ENCODE data around the gene PDXP.

PDXP gene

DNA sequence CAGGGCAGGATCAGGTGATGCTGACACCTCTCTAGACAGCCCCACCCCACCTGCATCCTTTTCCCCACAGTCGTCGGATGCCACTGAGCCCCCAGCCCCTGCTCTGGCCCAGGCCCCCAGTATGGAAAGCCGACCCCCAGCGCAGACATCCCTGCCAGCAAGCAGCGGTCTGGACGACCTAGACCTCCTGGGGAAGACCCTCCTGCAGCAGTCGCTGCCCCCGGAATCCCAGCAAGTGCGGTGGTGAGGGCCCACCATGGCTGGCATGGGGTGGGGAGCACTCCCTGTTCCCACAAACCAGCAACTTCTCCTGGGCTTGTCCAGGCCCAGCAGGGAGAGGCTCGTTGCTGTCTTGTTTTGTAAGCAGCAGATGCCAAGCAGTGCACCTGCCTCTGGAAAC is 28.6 kb upstream of the PDXP start:
- no peak for DNase-seq (ENCODE audit: low spot score)

DNA sequence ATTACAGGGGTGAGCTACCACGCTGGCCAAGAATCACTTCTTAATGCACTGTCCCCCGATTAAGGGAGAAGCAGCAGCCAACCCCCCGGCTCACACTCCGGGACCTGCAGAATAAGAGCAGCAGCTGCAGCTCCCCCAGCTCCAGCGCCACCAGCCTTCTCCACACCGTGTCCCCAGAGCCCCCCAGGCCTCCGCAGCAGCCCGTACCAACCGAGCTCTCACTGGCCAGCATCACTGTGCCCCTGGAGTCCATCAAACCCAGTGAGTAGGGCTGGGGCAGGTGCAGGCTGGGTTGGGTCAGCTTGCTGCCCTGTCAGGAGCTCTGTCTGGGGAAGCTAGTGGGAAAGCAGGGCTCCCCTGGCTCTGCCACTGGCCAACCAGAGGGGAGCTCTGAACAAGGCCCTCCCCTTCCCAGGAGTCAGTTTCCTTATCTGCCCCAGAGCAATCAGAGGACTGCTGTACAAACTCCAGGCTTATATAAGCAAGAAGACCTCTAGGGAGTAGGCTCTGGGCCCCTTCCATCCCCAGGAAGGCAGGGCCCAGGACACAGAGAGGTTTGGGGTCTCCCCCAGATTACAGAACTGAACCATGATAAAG is 27.6 kb upstream of the PDXP start:
- DNase-seq (ENCODE audit: low spot score): no peak

DNA sequence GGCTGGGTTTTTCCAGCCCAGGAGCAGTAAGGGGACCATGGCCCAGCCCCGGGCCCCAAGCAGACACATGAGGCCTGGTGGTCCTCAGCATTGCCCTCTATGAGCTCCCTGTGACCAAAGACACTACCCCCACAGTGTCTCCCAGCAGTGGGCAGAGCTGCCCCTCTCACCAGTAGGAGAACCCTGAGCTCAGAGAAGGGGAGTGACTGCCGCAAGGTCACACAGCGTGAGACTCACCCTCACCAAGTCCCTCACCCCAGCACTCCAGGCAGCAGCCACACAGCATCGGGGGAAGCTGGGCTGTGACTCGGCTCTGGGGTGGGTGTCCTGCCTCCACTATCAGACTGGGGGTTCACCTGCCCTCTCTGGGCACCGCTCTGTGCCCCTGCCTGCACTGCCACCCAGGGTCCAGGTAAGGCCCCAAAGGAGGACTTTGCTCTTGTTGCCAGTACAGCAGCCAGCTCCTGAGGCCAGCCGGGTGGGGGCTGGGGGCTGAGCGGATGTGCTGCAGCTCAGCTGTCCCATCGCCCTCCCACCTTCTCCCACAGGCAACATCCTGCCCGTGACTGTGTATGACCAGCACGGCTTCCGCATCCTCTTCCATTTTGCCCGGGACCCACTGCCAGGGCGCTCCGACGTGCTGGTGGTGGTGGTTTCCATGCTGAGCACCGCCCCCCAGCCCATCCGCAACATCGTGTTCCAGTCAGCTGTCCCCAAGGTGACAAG is 26.9 kb upstream of the PDXP start:
- DNase-seq (ENCODE audit: low spot score): no peak

DNA sequence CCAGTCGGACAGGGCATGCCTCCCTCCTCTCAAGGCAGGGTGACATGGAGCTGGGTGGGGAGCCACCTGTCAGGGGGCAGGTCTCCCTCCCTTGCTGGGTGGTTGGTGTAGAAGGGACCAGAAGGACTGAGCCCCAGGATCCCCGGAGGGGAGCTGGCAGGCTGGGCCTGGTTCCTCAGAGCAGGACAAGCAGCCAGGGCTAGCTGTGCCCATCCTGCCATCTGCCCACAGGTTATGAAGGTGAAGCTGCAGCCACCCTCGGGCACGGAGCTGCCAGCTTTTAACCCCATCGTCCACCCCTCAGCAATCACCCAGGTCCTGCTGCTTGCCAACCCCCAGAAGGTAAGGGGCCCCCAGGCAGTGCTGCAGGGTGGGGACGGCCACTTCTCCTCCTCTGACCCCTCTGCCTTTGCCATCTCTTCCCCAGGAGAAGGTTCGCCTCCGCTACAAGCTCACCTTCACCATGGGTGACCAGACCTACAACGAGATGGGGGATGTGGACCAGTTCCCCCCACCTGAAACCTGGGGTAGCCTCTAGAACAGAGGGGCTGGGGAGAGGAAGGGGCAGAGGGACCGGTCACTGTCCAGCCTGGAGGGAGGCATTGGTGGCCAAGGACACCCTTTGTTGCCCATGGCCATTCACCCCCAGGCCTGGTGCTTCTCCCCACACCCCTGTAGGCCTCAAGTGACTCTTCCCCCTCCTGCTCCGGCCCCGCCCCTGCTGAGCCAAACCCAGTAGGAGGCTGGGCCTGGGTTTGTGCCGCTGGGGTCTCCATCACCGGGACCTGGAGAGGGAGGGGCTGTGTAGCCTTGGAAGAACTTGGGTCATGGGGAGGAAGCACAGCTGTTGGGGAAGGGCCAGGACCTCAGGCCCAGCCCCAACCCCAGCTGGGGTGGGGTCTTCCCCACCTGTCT is 26.1 kb upstream of the PDXP start:
- no peak for DNase-seq (ENCODE audit: low spot score)

DNA sequence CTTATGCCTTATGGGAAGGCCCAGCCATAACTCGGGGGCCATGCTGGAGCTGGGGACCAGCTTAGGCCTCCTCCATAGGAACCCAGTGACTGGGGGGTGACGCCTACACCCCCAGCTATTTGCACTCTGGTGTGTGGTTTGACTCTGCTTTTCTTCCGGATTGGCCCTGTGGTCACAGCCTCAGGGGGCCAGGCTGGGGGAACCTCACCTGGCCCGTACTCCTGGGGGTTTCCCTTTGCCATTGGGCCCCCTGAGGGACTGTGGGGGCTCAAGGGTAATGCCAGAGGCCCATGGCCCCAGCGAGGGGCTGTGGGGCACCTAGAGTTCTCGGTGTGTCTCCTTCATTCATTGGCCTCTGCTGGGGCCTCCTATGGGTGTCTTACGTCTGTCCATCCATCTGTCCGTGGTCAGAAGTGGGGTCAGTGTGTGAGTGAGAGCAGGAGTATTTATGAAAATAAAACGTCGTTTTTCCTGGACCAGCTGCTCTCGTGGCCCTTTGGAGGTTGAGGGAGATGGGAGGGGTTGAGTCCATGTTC is 25.4 kb upstream of the PDXP start:
- DNase-seq (ENCODE audit: low spot score): no peak

DNA sequence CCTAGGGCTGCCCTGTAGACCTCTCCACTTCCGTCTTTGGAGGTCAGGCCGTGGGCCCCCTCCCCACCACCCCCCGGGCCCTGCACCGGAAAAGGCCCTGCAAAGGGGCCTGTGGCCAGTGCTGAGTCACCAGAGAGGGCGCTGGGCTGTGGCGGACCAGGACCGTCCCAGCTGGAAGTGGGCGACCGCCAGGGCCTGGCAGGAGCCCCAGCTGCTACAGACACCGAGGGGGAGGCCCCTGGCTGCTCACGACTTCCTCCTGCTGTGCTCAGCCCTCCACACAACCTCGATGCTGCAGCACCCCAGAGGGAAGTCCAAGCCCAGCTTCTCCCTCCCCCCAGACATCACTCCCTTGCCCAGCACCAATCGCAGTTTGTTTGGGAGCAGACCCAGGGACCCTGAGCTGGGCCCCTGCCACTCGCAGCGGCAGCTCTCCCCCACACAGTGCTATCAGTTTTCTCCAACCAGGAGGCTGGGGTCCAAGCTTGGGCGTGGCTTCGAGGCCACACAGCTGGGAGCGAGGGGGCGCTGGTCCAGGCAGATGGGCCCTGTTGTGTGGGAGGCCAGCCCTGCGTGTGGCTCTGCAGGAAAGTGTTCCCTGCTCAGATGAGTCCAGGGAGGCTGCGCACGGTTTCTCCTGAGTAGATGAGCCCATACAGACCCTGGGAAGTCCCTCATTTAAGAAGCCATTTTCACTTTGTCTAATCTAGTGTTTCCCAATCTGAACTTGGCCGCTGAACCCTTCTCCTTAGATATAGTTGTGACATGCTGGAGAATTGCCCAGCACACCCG is 24.7 kb upstream of the PDXP start:
- DNase-seq (ENCODE audit: low spot score): no peak

DNA sequence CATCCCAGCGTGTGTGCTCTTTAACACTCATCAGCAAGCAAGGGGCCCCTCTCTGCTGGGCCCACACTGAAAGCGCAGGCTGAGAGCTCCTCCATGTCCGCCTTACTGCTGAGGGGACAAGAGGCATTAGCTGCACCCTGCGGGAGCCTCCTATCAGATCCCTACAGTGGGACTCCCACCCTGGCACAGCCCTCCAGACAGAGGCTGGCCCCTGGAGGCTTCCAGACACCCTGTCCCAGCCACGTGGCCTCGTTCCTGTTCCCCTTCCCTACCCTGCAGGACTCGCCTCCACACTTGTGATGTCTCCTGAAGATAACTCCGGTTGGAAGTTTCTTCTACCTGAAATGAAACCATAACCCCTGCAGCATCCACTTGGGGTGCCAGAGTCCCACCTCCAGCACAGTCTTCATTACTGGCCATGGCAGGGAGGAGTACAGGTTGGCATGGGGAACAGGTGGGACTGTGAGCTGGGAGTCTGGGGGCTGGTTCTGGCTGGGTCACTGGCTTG is 24.1 kb upstream of the PDXP start:
- no peak for DNase-seq (ENCODE audit: low spot score)

DNA sequence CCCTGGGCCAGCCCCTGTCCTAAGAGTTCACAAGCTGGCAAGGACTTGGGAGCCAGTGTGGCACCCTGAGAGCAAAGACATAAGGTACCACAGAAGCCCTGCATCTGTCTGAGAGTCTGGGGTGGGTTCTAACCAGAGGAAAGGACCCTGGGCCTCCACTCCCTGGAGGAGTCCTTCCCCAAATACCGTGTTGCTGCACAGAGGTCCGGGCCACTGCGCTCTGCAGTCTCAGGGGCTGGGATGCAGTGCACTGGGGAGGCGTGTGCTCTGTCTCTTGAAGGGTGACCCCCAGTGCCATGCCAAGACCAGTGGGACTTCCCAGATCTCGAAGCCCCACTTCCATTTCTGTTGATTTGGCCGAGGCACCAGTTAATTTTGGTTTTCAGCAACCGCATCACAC is 23.4 kb upstream of the PDXP start:
- no peak for DNase-seq (ENCODE audit: low spot score)

DNA sequence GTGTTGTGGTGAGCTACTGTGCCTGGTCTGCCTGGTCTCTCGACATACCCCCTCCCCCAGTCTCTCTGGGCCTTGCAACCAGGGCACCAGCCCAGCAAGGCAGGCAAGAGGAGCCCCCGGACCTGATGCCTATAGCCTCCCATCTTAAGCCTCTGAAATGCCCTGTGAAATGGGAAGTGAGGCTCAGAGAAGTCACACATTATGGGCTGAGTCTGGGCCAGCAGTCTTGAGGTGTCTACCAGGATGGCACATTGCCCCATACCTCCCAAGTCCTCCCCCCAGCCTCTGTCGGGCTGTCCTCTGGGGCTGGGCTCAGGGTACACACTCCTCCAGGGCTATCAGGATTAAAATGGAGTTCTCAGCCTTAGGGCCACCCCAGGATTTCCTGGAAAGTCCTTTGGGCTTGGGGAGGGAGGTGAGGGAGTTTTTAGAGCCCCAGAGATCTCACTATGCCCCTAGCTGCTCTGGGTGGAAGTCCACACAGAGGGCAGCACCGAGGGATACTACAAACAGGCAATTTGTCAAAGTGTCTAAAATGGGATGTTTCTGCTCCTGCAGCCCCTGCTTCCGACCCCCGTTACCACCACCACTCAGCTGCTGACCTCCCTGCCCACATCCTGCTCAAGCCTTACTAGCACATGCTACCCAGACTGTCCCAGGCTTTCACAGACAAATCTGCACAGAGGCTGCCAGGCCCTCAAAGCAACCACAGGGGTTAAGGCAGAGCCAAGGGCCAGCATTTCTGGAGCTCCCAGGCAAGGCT is 22.2 kb upstream of the PDXP start:
- no peak for DNase-seq (ENCODE audit: low spot score)

DNA sequence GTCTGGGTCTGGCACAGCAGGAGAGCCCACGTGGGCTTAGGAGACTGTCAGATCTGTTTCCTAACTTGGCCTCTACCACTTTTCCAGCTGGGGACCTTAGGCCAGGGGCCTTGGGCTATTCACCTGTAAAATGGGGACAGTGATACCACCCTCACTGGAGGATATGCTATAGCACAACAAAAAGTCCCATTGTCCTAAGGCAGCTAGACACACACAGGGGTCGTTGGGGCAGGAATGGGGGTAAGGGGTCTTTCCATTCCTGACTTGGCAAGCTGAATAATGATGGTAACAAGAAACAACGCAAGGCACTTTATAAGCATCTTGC is 21.6 kb upstream of the PDXP start:
- no peak for DNase-seq (ENCODE audit: low spot score)

DNA sequence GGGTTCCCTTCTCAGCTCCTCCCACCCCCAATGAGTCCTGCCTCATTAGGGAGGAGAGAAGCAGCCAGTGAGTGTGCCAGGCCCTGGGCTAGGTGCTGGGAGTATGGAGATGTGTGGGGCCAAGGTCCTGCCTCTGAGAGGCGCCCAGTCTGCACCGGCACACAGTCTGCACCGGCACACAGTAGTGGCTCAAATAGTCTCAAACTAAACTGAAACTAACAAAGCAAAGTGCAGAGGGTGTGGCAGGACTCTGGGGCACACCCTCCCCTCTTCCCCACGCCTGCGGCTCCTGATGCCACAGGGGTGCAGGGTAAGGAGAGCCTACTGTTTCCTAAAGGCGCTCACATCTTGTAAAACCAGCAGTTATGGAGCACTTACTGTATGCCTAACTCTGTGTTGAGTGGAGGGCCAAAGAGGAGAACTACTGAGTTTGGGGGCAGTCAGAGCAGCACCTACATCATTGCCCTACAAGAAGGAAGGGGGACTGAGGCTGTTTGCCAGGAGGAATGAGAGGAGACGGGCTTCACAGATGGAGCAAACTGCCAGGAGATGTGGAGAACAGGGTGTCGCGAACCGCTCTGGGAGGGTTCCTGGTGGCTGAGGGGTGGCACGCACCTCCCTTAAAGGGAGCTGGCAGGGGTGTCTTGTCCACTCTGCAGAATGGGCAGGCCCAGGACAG is 20.0 kb upstream of the PDXP start:
- DNase-seq (ENCODE audit: low spot score): no peak

DNA sequence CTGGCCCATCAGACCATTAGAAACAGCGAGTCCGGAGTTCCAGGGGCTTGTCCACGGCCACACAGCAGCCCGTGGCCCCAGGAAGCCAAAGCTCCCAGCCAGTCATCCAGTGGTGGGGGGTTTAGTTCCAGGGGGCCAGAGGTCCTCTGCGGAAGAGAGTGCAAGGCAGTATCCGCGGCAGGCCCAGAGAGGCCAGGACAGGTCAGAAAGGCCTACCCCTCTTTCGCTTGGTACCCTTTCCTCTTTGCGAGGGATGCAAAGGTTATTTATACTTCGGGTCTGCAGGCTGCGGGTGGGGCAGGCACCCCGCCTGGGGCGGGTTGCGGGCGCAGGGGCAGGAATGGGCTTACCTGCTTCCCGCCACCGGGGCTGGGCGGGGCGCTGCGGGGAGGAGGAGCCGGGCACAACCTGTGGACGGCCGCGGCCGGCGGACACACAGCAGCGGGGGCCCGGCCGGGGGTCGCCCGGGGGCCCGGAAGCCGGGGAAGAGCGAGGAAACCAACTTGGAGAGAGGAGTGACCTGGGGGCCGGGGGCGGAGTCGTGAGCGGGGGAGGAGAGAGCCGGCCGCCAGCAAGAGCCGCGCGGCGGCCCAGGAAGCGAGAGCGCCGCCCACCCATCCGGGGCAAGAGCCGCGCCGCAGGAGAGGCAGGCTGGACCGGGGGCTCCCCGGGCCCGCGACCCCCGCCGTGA is 19.3 kb upstream of the PDXP start, which contains the start of gene SH3BP1:
TSS of gene SH3BP1 (plus strand) at position 600 of the 691 bp plus-strand sequence. CDS start 119 bp downstream, outside the sequence.
- peak; percentile 64 for DNase-seq (ENCODE audit: low spot score)

DNA sequence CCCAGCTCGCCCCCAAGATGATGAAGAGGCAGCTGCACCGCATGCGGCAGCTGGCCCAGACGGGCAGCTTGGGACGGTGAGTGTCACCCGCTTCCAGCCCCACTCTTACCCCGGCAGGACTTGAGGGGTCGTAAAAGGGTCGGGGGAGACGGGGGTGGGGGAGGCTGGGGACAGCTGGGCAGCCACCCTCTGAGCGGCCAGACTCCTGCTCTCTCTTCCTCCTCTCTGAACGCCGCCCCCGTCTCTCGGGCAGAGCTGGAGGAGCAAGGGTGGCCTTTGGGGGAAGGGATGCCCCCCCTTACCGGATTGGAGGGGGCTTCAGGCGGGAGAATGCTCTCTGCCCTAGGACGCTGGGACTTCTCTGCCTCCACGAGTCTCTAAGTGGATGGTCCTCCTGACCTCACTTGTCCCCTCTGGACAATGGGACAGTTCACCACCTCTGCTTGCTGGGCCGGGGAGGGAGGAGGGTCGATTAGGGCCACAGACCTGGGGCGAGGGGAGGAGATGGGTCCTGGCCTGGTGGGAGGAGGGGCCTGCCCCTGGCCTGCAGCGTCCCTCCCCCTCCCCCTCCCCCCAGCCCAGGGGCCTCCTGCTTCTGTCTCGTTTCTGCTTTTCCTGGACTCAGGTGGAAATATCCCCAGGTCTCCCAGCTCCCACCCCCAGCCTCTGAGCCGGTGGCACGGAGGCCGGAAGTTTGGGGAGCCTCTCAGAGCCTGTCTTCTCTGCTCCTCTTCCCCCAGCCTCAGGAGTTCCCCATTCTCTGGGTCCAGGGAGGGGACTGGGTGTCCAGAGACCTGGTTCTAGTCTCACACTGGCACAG is 18.5 kb upstream of the PDXP start:
- DNase-seq (ENCODE audit: low spot score): peak; percentile 63

DNA sequence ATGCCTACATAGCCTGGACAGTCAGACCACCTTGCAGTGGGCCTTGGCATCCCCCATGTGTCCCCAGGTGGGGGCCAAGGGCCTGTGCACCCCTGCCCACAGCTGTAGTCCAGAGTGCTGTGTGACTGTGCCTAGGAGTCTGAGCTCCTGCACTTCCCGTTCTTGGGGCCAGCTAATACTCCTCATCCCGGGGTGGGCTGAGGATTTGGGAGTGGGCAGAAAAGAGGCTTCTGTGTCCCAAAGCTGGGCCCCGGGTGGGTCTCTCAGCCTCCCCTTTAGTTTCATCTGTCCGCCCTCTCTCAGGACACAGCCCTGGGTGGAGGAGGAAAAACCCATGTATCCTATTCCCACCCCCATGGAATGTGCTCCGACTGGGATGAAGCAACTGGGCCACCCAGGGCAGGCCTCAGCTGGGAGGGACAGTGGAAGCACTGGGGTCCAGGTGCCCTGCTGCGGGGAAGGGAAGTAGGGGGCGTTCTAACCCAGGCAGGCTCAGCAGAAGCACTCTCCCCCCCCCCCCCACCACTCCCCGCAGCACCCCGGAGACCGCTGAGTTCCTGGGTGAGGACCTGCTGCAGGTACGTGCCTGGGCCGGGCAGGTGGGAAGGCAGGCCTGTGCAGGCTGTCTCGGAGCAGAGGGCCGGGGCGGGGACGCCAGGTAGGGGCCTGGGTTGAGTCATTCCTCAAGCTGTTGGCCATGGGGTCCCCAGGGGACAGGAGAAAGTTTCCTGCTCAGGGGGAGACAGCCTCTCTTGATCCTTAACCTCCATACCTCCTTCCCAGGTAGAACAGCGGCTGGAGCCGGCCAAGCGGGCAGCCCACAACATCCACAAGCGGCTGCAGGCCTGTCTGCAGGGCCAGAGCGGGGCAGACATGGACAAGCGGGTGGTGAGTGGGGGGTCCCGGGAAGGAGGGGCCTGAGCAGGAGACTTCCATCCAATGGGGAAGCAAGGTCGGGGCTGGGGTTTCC is 17.6 kb upstream of the PDXP start:
- DNase-seq (ENCODE audit: low spot score): no peak

DNA sequence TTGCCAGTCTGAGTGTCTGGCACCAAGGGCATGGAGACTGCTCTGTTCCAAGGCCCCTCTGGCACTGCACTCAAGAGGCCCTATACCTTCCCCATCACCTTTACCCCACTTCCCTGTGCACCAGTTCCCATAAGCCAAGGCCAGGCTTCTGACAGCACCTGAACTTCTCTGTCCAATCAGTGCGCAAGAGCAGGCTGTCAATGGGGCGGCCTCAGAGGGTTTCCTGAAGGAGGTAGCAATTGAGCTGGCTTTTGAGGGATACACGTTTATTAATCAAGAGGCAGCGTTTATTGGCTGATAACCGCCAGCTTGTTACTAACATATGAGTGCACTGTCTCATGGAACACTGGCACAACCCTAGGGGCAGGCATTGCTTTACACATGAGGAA is 17.0 kb upstream of the PDXP start:
- DNase-seq (ENCODE audit: low spot score): no peak

DNA sequence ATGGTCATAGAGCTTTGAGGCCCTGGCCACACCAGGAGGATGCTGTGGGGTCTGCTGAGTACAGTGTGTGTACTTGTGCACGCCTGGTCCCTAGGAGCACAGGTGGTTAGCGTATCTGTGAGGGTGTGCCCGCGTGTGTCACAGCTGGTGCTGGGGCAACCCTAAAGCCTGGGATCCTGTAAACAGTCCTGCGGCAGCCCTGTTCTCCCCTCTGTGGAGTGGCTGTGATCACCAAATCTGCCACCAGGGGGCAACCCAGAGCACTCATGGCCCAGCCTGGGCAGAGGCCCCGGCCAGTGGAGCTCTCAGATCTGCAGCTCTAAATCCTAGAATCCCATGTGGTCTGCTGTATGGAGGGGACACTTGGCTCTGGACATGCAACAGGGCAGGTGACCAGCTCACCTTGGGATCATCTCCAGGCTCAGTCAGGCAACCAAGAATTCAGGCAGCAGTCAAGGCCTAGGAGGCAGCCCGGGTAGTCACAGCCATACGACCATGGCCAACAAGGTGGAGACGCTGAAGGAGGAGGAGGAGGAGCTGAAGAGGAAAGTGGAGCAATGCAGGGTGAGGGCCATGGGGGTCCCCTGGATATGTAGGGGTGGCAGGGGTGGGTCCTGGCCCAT is 15.2 kb upstream of the PDXP start:
- peak; percentile 94 for DNase-seq (ENCODE audit: low spot score)

DNA sequence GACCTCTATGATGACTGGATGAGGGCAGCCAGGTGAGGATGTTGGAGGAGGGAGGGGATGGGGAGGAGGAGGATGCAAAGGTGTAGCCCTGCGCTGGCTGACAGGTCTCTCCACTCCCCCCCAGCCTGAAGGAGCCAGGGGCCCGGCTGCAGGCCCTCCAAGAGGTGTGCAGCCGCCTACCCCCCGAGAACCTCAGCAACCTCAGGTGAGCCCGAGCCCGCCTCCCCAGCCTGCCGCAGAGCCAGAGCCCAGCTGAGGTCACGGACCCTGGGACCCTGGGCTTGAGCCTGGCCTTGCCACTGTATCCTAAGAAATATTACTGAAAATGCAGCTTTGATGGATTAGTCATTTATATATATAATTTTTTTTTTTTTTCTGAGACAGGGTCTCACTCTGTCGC is 11.2 kb upstream of the PDXP start:
- no peak for DNase-seq (ENCODE audit: low spot score)

All from HuH-7.5 (cell line).